B cell (primary cell): ENCODE results near the gene RNF130. TPM values are rescaled to one million over a fixed set of nuclear protein-coding genes. Genes with fewer than 3 reads are reported as not detected.

Experiments used
- ATAC-seq: fragments of 200-7000 bp; cut with Tn5 transposase; one replicate; pipeline ENCODE4 v1.10.0; 2021; ENCODE audit warnings: low read depth, mild to moderate bottlenecking, moderate number of reproducible peaks, moderate library complexity
- CTCF ChIA-PET: fragments of 350-600 bp; sonication (Branson Sonifier 250); formaldehyde crosslinking; loops from one replicate; lab custom pipeline; 2021; ENCODE audit warnings: antibody characterized with exemption, inconsistent platforms; lab: Charles Lee
- POLR2A ChIA-PET: fragments of 350-600 bp; sonication (Branson Sonifier 250); formaldehyde crosslinking; loops from one replicate; lab custom pipeline; 2021; ENCODE audit warnings: antibody characterized with exemption; lab: Charles Lee
- DNase-seq: peaks from one replicate; pipeline ENCODE4 v3.0.0; 2013
- H2AFZ ChIP-seq: 2 replicates; pipeline ENCODE4 v1.6.1; 2012; ENCODE audit warnings: mild to moderate bottlenecking, low read depth, low read length; ENCODE audit not compliant: insufficient read depth, poor library complexity, severe bottlenecking
- H3K27ac ChIP-seq, 2 donors: 1 replicate in 1 of 2; 2 replicates in 1 of 2; pipeline ENCODE4 v1.5.1; 2012 to 2013; ENCODE audit warnings: low read length in 2 of 2, mild to moderate bottlenecking in 2 of 2, moderate library complexity in 1 of 2
- H3K27me3 ChIP-seq, 4 experiments: fragments of 200-600 bp in 1 of 4; sonication (generic) in 1 of 4; replicated peaks in 1 of 4; 1 replicate in 2 of 4; 2 replicates in 2 of 4; pipeline versions ENCODE4 v1.6.1 to v1.7.0; 2013 to 2016; ENCODE audit warnings: low read length in 3 of 4, mild to moderate bottlenecking in 2 of 4, mixed read lengths in 1 of 4, moderate library complexity in 1 of 4; ENCODE audit not compliant: insufficient read depth in 4 of 4, control insufficient read depth in 3 of 4; ENCODE audit errors: control extremely low read depth in 1 of 4
- H3K36me3 ChIP-seq, 2 experiments: replicated peaks in 1 of 2; 1 replicate in 1 of 2; 2 replicates in 1 of 2; pipeline versions ENCODE4 v1.6.1 to v1.7.1; 2013; ENCODE audit warnings: low read length in 1 of 2; ENCODE audit not compliant: insufficient read depth in 2 of 2, control insufficient read depth in 1 of 2; ENCODE audit errors: control extremely low read depth in 1 of 2, extremely low read depth in 1 of 2
- H3K4me1 ChIP-seq, 2 donors: fragments of 200-600 bp in 1 of 2; sonication (generic) in 1 of 2; 1 replicate in 1 of 2; 2 replicates in 1 of 2; pipeline versions ENCODE4 v1.5.1 to v1.6.1; 2013 to 2017; ENCODE audit warnings: low read length in 2 of 2; ENCODE audit not compliant: control insufficient read depth in 2 of 2, insufficient read depth in 2 of 2
- H3K4me2 ChIP-seq: replicated peaks from 2 replicates; pipeline ENCODE3; 2012; ENCODE audit warnings: mild to moderate bottlenecking, low read depth, low read length; ENCODE audit not compliant: poor library complexity, severe bottlenecking
- H3K4me3 ChIP-seq, 5 experiments: fragments of 200-600 bp in 1 of 5; sonication (generic) in 1 of 5; 1 replicate in 3 of 5; 2 replicates in 2 of 5; pipeline versions ENCODE4 v1.5.1 to v1.7.0; 2011 to 2016; ENCODE audit warnings: low read length in 4 of 5, mild to moderate bottlenecking in 4 of 5, low read depth in 2 of 5, control low read depth in 1 of 5, moderate library complexity in 1 of 5; ENCODE audit not compliant: insufficient read depth in 1 of 5; ENCODE audit errors: control extremely low read depth in 1 of 5, extremely low read depth in 1 of 5
- H3K79me2 ChIP-seq: fragments of 200-600 bp; sonication (generic); one replicate; pipeline ENCODE4 v1.6.0; 2016; ENCODE audit warnings: low read length; ENCODE audit not compliant: control insufficient read depth, insufficient read depth
- H3K9ac ChIP-seq: fragments of 200-600 bp; sonication (generic); 2 replicates; pipeline ENCODE4 v1.6.1; 2017; ENCODE audit warnings: mild to moderate bottlenecking, low read length, moderate library complexity
- H3K9me3 ChIP-seq, 3 donors: one replicate each; pipeline versions ENCODE4 v1.6.1 to v1.7.1; 2013; ENCODE audit warnings: low read length in 2 of 3; ENCODE audit not compliant: control insufficient read depth in 2 of 3, insufficient read depth in 1 of 3; ENCODE audit errors: control extremely low read depth in 1 of 3
- H4K20me1 ChIP-seq: 2 replicates; pipeline ENCODE4 v1.6.0; 2012; ENCODE audit warnings: mild to moderate bottlenecking, low read length; ENCODE audit not compliant: insufficient read depth, control insufficient read depth, poor library complexity, severe bottlenecking
- H3K27ac Mint-ChIP-seq: one replicate; pipeline ENCODE4 v1.8.0; 2021; ENCODE audit warnings: mixed read lengths
- H3K27me3 Mint-ChIP-seq: one replicate; pipeline ENCODE4 v1.8.0; 2021; ENCODE audit warnings: mixed read lengths
- H3K4me1 Mint-ChIP-seq: one replicate; pipeline ENCODE4 v1.8.0; 2021; ENCODE audit warnings: mixed read lengths
- H3K4me3 Mint-ChIP-seq: one replicate; pipeline ENCODE4 v1.8.0; 2021; ENCODE audit warnings: mixed read lengths
- H3K9me3 Mint-ChIP-seq: one replicate; pipeline ENCODE4 v1.8.0; 2022; ENCODE audit warnings: mixed read lengths; ENCODE audit not compliant: insufficient read depth
- EZH2 ChIP-seq: IDR thresholded peaks from 2 replicates; pipeline ENCODE4 v1.6.1; 2012; ENCODE audit warnings: borderline replicate concordance, low read depth, mild to moderate bottlenecking, moderate library complexity, low read length; ENCODE audit not compliant: insufficient read depth, poor library complexity, severe bottlenecking
- WGBS: methylation state at CpG from one replicate; pipeline ENCODE4 v1.1.5; 2013; ENCODE audit warnings: missing lambda C conversion rate; ENCODE audit not compliant: insufficient coverage; 5-methylcytosine and 5-hydroxymethylcytosine counted together
- intact Hi-C: fragments of 100-400 bp; cut with micrococcal nuclease; formaldehyde crosslinking; loops from one replicate; pipeline ENCODE4 v1.10.0; 2022
- polyA plus RNA-seq: library from polyadenylated mRNA; depleted of rRNA; stranded (reverse); fragments of >200 nt; gene quantifications from 2 replicates; pipeline ENCODE4 v1.2.3, GENCODE V29; 2012
- total RNA-seq, 2 donors: library from RNA; stranded (reverse); fragments of 120-200 nt in 1 of 2; gene quantifications; 1 replicate in 1 of 2; 2 replicates in 1 of 2; pipeline versions ENCODE4 v1.2.3 to v1.2.4, GENCODE V29; 2013 to 2022
- TF ChIP-seq, protein P1 (sequence below): fragments of 200-600 bp; IDR thresholded peaks from one replicate; pipeline ENCODE4 v1.8.0; 2022; ENCODE audit warnings: antibody characterized with exemption, mild to moderate bottlenecking

The RNF130 gene
- total and polyA plus RNA-seq, 2 donors (not counting 1 experiment from before 2014, with no cell fraction given) = 18.1 to 25.8 TPM

DNA sequence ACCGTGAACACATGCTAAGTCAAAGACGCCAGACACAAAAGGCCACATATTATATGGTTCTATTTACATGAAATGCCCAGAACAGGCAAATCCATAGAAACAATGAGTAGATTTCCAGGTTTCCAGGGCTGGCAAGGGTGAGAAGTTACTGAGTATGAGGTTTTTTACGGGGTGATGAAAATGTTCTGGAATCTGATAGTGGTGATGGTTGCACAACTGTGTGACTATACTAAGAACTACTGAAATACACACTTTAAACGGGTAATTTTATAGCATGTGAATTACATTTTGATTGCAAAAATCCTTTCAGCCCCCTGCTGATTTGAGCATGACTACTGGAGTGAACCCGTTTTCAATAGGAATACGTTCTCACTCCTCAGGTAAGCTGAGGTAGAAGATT lies 117.1 kb downstream of the RNF130 start:
- no CpG with 5 or more reads among the region's 6 CpGs for whole genome bisulfite sequencing
- no peaks in the 10 kb centered on the region for H3K27me3 ChIP-seq
- no peak overlapping the region for H3K27ac ChIP-seq
- POLR2A ChIA-PET = no interaction called here
- no peak overlapping the region for H3K4me3 Mint-ChIP-seq
- H3K79me2 ChIP-seq = no peaks in the 10 kb centered on the region
- H3K4me3 ChIP-seq = no peak overlapping the region
- H3K4me2 ChIP-seq = no peak overlapping the region
- CTCF ChIA-PET = no interaction called here
- H3K4me1 Mint-ChIP-seq = no peaks in the 10 kb centered on the region
- DNase-seq (no peak), ATAC-seq (no peak)
- no peak overlapping the region for H3K27ac Mint-ChIP-seq
- H3K9ac ChIP-seq = no peak overlapping the region
- no peaks in the 10 kb centered on the region for H4K20me1 ChIP-seq
- no peaks in the 10 kb centered on the region for H3K27me3 Mint-ChIP-seq
- no peaks in the 10 kb centered on the region for H3K9me3 Mint-ChIP-seq
- TF ChIP-seq EZH2 = no peak
- TF ChIP-seq, protein P1, sequence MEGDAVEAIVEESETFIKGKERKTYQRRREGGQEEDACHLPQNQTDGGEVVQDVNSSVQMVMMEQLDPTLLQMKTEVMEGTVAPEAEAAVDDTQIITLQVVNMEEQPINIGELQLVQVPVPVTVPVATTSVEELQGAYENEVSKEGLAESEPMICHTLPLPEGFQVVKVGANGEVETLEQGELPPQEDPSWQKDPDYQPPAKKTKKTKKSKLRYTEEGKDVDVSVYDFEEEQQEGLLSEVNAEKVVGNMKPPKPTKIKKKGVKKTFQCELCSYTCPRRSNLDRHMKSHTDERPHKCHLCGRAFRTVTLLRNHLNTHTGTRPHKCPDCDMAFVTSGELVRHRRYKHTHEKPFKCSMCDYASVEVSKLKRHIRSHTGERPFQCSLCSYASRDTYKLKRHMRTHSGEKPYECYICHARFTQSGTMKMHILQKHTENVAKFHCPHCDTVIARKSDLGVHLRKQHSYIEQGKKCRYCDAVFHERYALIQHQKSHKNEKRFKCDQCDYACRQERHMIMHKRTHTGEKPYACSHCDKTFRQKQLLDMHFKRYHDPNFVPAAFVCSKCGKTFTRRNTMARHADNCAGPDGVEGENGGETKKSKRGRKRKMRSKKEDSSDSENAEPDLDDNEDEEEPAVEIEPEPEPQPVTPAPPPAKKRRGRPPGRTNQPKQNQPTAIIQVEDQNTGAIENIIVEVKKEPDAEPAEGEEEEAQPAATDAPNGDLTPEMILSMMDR = no peak
- H3K36me3 ChIP-seq = no peaks in the 10 kb centered on the region
- no peaks in the 10 kb centered on the region for H3K9me3 ChIP-seq
- H3K4me1 ChIP-seq = no peaks in the 10 kb centered on the region
- intact Hi-C loops = no loop called here
- no peak overlapping the region for H2AFZ ChIP-seq

DNA sequence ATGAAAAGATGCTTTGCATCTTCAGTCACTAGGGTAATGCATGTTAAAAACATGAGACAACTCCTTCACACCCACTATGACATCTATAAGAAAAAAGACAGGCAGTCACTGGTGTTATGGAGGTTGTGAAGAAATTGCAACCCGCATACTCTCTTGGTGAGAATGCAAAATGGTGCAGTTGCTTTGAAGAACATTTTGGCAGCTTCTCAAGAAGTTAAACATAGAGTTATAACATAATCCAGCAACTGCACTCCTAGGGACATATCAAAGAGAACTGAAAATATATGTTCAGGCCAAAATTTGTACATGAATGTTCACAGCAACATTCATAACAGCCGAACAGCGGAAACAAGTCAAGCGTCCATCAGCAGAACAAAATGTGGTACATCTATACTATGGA lies 117.6 kb downstream of the RNF130 start:
- no peak overlapping the region for H3K4me3 Mint-ChIP-seq
- POLR2A ChIA-PET = no interaction called here

More for the DNA sequence above, 117.6 kb downstream of the RNF130 start:
- ATAC-seq (no peak), DNase-seq (no peak)
- H3K79me2 ChIP-seq = no peaks in the 10 kb centered on the region
- H4K20me1 ChIP-seq = no peaks in the 10 kb centered on the region
- CTCF ChIA-PET = no interaction called here
- WGBS = no CpG with 5 or more reads among the region's 4 CpGs
- H3K36me3 ChIP-seq = no peaks in the 10 kb centered on the region
- no peaks in the 10 kb centered on the region for H3K27me3 ChIP-seq
- H3K27ac ChIP-seq = no peak overlapping the region
- H3K9me3 ChIP-seq = no peaks in the 10 kb centered on the region
- no peak overlapping the region for H3K4me3 ChIP-seq
- H2AFZ ChIP-seq = no peak overlapping the region
- no peak overlapping the region for H3K4me2 ChIP-seq
- TF ChIP-seq EZH2 = no peak
- TF ChIP-seq, protein P1 = no peak
- intact Hi-C loops = no loop called here
- no peaks in the 10 kb centered on the region for H3K4me1 Mint-ChIP-seq
- no peak overlapping the region for H3K9ac ChIP-seq
- H3K9me3 Mint-ChIP-seq = no peaks in the 10 kb centered on the region
- no peaks in the 10 kb centered on the region for H3K27me3 Mint-ChIP-seq
- H3K27ac Mint-ChIP-seq = no peak overlapping the region
- H3K4me1 ChIP-seq = no peaks in the 10 kb centered on the region
